Loucy (cell line): ENCODE data around the gene ERC1.

ENCODE experiments used
- EZH2phosphoT487 ChIP-seq: fragments of 200-600 bp; IDR thresholded peaks from 2 replicates; pipeline ENCODE4 v1.6.1; 2018; ENCODE audit warnings: antibody characterized with exemption, mild to moderate bottlenecking, moderate library complexity, borderline replicate concordance
- TF ChIP-seq, protein P1 (sequence below): fragments of 200-600 bp; sonication (generic); conservative IDR thresholded peaks from 2 replicates; pipeline ENCODE4 v1.5.1; 2014; ENCODE audit warnings: mild to moderate bottlenecking, antibody characterized with exemption, low read length

DNA sequence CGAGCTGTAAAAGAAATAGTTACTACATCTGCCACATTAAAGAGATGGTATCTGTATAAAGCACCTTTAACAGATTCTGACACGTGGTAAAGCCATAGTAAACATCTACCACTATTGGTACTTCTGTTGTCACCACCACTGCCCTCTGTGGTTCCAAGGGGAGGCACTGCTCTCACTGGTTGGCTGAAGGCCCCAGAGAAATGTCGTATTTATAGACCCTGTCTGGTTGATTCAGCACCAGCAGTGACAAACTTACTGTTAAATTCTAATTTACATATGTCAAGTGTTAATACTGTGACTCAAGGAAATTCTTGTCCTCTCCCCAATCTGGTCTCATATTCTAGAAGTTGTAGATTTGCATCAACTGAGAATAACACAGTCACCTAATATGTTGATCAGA is 281.1 kb downstream of the ERC1 start:
- TF ChIP-seq, protein P1, sequence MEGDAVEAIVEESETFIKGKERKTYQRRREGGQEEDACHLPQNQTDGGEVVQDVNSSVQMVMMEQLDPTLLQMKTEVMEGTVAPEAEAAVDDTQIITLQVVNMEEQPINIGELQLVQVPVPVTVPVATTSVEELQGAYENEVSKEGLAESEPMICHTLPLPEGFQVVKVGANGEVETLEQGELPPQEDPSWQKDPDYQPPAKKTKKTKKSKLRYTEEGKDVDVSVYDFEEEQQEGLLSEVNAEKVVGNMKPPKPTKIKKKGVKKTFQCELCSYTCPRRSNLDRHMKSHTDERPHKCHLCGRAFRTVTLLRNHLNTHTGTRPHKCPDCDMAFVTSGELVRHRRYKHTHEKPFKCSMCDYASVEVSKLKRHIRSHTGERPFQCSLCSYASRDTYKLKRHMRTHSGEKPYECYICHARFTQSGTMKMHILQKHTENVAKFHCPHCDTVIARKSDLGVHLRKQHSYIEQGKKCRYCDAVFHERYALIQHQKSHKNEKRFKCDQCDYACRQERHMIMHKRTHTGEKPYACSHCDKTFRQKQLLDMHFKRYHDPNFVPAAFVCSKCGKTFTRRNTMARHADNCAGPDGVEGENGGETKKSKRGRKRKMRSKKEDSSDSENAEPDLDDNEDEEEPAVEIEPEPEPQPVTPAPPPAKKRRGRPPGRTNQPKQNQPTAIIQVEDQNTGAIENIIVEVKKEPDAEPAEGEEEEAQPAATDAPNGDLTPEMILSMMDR = peak; percentile 43
- no peak for TF ChIP-seq EZH2phosphoT487
